Measurements from ENCODE around the gene DACH1. TPM values are rescaled to one million over a fixed set of nuclear protein-coding genes. Genes with fewer than 3 reads are reported as not detected.

DACH1 gene
- total and polyA plus RNA-seq, 2 donors (not counting 3 experiments of a cell fraction or from before 2014, with no cell fraction given): 8.6 to 28.3 TPM

DNA sequence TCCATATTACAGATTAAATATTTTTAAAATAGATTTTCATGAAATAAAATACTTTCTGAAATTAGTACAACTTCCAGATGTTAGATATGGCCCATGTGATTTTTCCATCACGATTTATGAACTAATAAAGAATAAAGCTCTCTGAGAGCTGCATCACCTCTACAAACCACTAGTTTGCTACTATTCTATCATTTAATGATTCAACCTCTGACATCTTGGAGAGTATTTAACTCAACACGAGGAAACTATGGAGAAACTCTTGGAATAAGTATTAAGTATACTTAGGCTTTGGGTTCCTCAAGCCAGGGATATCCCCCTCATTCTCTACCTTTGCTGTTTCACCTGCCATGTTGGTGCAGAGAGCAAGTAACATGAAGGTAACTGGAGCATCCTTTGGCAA, 55.7 kb downstream of the DACH1 start:
- Histone ChIP-seq H3K4me1 (ENCODE audit: control insufficient read depth, extremely low read depth, insufficient read depth, low read length) (no peaks in the 10 kb centered on the region), H3K9me3 (replicated peaks; ENCODE audit: control insufficient read depth, insufficient read depth, low read length) (no peaks in the 10 kb centered on the region), H3K9me1 (replicated peaks; ENCODE audit: control insufficient read depth, extremely low read depth, insufficient read depth, low read length) (no peaks in the 10 kb centered on the region), H3K27me3 (ENCODE audit: control insufficient read depth in 2 of 2, insufficient read depth in 2 of 2, low read length in 2 of 2) (no peaks in the 10 kb centered on the region), H3K4me2 (ENCODE audit: insufficient read depth, low read length) (no peak overlapping the region), H3K79me2 (ENCODE audit: control insufficient read depth, insufficient read depth, low read length) (no peaks in the 10 kb centered on the region), H3K4me3 (replicated peaks in 1 of 3; ENCODE audit: insufficient read depth in 1 of 3, low read depth in 1 of 3, low read length in 3 of 3) (no peak overlapping the region), H2AFZ (ENCODE audit: low read depth, low read length) (no peak overlapping the region), H3K27ac (ENCODE audit: insufficient read depth, low read depth, low read length) (no peak overlapping the region), H3K36me3 (ENCODE audit: control insufficient read depth in 2 of 2, extremely low read depth in 1 of 2, insufficient read depth in 2 of 2, low read length in 2 of 2) (no peaks in the 10 kb centered on the region), H4K20me1 (replicated peaks; ENCODE audit: control insufficient read depth, extremely low read depth, insufficient read depth, low read length) (no peaks in the 10 kb centered on the region), H3K9ac (replicated peaks; ENCODE audit: extremely low read depth, insufficient read depth, low read length) (no peak overlapping the region)
- intact Hi-C loops (cut with micrococcal nuclease) (no loop called here), dilution Hi-C loops (cut with MboI; ENCODE audit: extremely low pct_ligation_motif_present, low sequenced_read_pairs) (no loop called here)
- TF ChIP-seq EZH2 (IDR thresholded peaks at IDR 0.05; ENCODE audit: borderline replicate concordance, low read depth, low read length, severe bottlenecking) (no peak), JUN (IDR thresholded peaks at IDR 0.05; ENCODE audit: borderline replicate concordance, insufficient read depth, insufficient read length, low read depth) (no peak), POLR2A (IDR thresholded peaks at IDR 0.05; ENCODE audit: low read depth, low read length) (no peak), FOS (IDR thresholded peaks at IDR 0.05; ENCODE audit: borderline replicate concordance, insufficient read depth, low read length) (no peak), GATA2 (IDR thresholded peaks at IDR 0.05; ENCODE audit: insufficient read depth, insufficient read length, low read depth, low read length) (no peak)
- TF ChIP-seq, protein P1, sequence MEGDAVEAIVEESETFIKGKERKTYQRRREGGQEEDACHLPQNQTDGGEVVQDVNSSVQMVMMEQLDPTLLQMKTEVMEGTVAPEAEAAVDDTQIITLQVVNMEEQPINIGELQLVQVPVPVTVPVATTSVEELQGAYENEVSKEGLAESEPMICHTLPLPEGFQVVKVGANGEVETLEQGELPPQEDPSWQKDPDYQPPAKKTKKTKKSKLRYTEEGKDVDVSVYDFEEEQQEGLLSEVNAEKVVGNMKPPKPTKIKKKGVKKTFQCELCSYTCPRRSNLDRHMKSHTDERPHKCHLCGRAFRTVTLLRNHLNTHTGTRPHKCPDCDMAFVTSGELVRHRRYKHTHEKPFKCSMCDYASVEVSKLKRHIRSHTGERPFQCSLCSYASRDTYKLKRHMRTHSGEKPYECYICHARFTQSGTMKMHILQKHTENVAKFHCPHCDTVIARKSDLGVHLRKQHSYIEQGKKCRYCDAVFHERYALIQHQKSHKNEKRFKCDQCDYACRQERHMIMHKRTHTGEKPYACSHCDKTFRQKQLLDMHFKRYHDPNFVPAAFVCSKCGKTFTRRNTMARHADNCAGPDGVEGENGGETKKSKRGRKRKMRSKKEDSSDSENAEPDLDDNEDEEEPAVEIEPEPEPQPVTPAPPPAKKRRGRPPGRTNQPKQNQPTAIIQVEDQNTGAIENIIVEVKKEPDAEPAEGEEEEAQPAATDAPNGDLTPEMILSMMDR (IDR thresholded peaks at IDR 0.05; ENCODE audit: extremely low read depth in 1 of 2, insufficient read depth in 1 of 2, low read depth in 1 of 2, low read length in 2 of 2): no peak
- TF ChIP-seq, protein P2, sequence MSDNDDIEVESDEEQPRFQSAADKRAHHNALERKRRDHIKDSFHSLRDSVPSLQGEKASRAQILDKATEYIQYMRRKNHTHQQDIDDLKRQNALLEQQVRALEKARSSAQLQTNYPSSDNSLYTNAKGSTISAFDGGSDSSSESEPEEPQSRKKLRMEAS (IDR thresholded peaks at IDR 0.05; ENCODE audit: insufficient read depth, insufficient read length): no peak
- BruUV-seq (replicated peaks): no TSS peak
- POLR2A ChIA-PET: no interaction called here
- DNase-seq (ENCODE audit: low read depth, low spot score) (no peak), FAIRE-seq (no peak)
- CTCF ChIA-PET: interaction anchor here (0.7 kb wide), 1 partner anchor 10 kb away, joined by 3 read pairs; no protein-coding TSS in a partner anchor

Measured in endothelial cell of umbilical vein (primary cell).